HG02588 (cell line): ENCODE measurements around the gene GDPD5.

ENCODE experiments used
- ATAC-seq: cut with Tn5 transposase; IDR thresholded peaks from one replicate; pipeline ENCODE4 v1.9.1; 2021; ENCODE audit warnings: mild to moderate bottlenecking, moderate library complexity; ENCODE audit not compliant: unreplicated experiment

GDPD5 gene

DNA sequence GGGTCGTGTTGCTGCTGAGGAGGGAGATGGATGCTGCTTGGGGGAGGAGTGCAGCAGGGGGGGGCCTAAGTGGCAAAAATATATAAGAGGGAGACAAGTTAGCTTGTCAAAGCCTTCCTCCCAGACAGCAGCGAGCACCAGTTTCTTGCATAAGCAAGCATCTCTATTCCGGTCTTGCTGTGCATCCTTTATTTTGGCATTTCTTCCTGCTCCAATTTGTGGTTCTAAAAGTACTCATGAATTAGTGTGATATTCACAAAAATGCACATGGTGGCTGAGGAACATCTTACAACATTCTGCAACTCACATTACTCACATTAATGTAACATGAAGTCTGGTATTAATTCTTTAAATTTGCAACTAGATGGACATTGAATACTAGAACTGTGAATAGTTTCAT, 32.1 kb downstream of the GDPD5 start:
- no peak for ATAC-seq

DNA sequence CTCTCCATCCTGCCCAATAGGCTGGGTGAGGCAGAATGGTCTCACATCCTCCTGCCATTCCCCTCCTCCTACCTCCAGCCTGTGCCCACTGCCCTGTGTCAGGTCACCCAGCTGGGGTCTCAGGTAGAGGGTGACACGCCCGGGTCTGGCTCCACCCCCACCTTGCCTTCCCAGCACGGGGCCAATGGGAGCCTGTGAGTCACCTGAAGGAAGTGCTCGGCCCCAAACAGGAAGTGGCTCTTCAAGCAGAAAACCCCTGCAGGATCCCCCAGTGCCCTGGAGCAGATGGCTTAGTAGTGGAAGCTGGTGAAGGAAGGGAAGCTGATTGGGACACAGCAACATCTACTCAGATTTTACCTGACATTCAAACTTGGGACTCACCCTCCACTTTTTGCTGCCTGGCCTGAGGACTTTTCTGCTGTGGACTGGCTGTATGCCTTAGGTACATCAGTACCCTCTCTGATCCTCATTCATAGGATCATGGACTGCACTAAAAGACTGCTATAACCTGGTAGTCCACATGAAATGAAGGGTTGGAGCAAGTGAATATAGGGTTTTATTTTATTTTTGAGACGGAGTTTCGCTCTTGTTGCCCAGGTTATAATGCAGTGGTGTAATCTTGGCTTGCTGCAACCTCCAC, 33.4 kb downstream of the GDPD5 start:
- no peak for ATAC-seq

DNA sequence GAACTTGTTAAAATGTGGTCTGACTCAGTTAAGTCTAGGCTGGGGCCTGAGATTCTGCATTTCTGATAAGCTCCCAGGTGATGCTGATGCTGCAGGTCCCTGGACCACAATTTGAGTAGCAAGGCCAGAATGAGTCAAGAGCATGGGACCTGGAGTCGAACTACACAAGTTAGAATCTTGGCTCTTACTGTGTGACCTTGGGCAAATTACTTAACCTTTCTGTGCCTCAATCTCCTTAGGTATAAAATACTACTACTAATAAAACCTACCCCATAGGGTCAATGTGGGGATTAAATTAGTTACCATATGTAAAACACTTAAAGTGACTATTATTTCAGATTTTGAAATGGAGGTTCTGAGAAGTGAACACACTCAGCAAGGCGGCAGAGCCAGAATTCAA, 34.3 kb downstream of the GDPD5 start:
- no peak for ATAC-seq

DNA sequence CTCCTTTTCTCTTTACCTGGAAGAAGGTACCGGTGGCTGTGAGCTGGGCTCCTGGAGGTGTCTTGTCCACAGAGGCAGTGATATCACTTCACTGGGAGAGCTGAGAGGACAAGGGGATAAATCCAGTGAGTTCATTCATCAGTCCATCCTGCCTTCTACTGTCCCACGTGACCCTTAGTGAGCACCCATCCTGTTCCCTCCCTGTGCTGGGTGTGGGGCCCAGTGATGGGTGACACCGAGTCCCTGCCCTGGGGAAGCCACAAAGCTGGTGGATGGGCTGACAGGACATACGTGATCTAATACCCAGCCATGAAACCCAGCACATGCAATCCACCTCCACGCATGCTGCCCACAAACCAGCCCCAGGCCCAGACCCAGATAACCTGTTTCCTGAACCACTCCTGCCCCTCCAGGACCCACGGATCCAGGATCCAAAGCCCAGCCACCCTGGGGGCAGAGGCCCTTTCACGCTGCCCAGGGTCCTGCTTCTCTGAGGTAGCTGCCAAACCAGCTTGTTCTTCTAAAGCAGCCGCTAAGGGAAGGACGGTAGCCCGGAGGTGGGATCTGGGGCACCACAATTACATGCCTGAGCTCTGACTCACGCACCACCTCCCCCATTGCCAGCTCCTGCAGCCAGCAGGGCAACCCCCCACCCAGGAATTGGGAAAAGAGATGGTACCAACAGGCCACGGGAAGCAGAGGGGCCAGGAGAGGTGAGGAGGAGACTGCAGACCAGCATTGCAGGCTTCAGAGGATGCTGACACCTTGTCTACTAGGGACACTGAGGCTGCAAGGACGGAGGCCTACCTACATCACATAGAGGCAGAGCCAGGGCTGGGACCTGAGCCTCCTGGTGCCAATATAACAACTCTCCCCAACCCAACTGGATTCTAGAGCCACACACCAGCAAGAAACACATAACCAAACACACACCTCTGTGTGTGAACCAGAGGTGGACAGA, 35.2 kb downstream of the GDPD5 start:
- no peak for ATAC-seq

DNA sequence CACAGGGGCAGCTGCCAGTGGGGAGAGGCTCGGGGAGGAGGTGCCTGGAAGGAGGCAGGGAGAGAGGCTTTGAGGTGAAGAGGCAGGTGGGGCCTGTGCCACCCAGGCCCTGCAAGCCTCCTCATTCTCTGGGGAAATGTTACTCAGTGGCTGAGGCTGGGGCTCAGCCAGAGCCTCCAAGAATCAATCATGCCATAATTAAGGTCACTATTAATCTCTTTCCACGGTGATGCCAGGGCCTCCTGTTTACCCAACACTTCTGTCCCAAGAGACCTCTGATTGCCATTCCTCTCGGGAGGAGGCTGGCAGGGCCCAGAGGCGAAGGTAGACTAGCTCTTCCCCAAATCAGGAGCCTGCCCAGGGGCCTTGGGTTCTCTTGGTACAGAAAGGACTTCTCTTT, 38.4 kb downstream of the GDPD5 start:
- no peak for ATAC-seq

DNA sequence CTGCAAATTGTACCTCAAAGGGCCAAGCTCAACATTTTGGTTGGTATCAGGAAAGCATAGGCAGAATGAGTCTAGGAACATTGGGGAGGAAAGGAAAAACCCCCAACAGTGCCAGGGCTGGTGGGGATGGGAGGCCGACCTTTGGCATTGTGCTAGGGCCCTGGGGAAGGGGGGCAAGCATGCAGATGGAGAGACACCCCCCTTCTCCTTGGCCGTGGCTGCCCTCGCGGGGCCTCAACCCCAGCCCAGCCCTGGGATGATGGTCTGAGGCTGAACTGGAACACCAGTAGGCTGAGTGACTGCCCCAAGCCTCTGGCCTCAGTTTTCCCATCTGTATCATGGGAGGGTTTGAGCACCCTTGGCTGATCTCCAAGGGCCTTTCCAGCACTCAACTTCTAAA, 40.0 kb downstream of the GDPD5 start:
- ATAC-seq = no peak

DNA sequence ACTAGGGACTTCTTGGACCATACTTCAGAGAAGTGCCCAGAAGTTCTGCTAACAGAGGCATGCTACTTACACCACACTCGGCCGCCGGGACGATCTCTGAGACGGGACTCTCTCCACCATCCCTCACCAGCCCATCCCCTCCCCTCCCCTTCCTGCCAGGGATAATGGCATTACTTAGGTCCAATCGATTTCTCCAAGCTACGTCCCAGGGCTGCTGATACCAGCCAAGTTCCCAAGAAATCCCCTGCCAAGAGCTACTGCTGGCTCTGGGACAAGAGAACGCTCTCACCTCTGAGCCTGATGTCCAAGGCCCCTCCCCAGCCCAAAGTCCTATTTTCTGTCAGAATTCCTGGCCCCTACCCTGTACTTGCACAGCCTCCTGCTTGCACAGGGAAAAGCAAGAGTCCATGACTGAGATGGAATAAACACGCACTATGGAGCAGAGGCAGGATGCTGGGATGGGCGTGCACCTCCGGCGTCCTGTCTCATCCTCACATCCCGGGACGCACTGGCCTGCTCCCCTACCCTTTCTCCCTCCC, 42.7 kb downstream of the GDPD5 start:
- ATAC-seq = no peak

DNA sequence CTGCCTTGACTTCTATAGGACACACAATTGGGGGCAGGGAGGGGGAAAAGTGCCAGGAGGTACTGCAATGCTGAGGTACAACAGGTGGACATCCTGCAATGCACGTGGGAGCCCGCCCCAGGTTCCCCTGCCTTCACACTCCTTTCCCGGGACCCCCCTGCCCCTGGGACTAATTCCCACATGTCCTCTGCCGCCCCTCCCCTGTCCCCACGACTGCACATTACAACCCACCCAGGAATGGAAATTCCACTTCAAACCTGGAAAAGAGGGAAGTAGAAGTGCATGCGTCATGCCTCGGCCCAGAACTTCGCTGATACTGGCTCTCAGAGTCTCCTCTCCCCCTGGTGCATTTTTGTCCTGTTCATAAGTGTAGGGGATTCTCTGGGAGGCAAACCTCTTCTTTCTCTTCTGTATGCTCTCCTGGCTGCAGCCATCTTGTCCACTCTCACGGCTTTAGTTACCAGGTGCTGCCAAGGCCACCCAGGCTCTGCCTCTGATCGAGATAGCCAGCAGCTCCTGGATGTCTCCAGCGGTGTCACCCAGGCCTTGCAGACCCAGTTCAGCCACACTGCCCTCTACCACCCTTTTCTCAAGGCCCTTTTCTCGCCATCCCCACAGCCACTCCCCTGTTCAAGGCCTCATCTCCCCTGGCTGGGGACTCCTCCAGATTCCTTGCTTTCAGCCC, 43.7 kb downstream of the GDPD5 start:
- ATAC-seq = no peak

DNA sequence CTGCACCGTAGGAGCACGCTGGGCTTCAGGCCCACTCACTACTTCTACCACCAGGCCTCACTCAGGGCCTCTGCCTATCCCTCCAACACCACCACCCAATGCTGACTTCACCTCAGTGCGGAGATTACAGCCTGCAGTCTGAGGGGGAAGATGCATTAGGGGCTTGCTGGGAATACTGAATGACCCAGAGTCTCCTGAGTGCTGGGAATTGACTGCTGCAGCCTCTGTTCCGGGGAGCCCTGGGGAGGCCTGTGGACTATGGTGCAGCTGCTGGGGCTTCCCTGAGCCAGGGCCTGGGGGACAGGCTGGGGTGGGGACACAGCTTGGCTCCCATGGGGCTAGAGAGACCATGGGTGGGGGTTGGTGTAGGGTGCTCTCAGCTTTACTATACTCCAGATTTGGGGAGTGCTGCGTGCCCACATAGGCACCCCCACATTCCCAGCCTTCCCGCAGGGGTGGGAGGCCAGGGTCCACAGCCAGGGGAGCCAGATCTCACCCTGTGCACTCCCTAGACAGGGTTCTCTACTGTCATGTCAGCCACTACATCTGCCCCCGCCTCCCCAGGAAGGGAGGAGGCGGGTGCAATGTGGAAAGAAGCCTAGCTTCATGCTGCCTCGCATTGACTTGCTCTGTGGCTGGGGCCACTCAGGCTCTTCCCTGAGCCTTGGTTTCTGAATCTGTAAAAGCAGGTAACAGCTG, 44.4 kb downstream of the GDPD5 start:
- ATAC-seq = no peak

DNA sequence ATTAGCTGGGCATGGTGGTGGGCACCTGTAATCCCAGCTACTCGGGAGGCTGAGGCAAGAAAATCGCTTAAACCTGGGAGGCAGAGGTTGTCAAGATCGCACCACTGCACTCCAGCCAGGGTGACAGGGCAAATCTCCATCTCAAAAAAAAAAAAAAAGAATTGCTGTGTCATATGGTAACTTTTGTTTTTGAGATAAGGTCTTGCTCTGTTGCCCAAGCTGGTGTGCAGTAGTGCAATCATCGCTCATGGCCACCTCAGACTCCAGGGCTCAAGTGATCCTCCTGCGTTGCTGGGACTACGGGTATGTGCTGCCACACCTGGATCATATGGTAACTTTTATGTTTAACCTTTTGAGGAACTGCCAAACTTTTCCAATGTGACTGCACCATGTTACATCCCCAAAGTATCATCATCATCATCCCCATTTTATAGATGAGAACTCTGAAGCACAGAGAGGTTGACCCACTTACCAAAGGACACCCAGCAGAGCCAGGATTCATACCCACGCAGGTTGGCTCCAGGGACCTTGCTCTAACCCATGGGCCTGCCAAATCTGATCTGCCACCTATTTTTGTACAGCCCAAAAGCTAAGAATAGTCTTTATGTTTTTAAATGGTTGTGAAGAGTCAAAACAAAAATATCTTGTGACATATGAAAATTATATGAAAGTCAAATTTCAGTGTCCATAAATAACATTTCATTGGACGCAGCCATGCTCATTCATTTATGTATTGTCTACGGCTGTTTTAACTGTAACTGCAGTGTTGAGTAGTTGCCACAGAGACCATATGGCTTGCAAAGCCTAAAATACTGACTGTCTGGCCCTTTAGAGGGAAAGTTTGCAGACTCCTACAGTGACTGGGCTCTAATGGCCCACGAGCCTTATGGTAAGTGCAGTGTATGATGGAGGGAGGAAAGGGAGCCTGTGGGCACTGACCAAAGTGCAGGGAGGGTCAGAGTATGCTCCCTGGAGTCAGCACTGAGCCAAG, 45.3 kb downstream of the GDPD5 start:
- ATAC-seq = no peak

DNA sequence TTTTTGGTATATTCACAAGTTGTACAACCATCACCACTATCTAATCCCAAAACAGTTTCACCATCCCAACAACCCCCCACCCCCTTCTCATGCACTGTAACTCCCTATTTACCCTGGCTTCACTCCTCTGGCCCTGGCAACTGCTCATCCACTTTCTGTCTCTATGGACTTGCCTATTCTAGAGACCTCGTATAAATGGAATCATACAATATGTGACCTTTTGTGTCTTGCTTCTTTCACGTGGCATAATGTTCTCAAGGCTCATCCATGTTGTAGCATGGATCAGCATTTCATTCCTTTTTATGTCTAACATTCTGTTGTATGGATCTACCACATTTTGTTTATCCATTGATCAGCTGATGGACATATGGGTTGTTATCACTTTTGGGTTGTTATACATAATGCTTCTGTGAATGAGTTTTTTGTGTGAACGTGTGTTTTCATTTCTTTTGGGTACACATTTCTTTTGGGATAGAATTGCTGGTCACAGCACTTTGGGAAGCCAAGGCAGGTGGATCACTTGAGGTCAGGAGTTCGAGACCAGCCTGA, 46.1 kb downstream of the GDPD5 start:
- ATAC-seq = no peak

DNA sequence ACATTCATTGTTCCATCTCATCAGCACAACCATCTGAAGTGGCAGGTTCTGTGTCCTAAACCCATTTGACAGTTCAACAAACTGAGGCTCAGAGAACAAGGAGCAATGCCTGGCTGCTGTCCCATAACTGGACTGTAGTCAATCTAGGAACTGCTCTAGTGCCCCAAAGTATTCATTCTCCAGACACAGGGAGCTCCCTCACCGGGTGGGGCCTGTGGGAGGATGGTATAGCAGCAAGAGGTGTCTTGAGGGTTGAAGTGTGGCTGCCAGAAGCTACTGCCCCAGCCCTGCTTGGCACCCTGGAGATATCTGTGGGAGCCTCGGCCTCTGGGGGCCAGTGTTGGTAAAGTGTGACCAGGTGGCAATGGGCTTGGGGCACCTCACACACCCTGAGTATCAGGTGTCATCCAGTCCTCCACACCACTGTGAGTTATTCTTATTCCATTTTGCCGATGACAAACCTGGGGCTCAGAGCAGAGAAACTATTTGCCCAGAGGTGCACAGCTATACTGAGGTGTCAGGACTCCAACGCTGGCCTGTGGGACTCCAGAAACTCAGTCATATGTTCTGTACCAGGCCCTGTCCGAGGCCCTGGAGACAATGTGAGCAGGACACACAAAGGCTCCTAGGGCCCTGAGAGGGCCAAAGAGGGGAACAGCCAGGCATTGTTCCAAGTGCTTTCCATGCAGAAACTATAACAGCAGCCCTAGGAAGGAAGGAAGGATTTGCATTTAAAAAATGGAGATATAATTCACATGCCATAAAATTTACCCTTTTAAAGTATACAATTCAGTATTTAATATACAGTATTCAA, 46.8 kb downstream of the GDPD5 start:
- ATAC-seq = no peak

DNA sequence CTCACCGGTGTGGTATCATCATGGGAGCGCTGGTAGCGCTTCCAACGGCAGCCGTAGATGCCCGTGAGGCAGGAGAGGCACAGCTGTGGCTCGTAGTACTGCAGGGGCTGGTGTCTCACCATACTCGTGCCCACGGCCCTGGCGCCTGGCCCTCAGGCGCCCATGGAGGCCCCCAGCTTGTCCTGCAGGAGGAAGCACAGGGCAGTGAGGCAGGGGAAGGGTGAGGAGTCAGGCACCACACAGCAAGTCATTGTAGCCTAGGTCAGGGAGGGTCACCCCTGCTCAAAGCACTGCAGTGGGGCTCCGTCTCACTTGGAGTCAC, 48.2 kb downstream of the GDPD5 start:
- ATAC-seq = no peak

DNA sequence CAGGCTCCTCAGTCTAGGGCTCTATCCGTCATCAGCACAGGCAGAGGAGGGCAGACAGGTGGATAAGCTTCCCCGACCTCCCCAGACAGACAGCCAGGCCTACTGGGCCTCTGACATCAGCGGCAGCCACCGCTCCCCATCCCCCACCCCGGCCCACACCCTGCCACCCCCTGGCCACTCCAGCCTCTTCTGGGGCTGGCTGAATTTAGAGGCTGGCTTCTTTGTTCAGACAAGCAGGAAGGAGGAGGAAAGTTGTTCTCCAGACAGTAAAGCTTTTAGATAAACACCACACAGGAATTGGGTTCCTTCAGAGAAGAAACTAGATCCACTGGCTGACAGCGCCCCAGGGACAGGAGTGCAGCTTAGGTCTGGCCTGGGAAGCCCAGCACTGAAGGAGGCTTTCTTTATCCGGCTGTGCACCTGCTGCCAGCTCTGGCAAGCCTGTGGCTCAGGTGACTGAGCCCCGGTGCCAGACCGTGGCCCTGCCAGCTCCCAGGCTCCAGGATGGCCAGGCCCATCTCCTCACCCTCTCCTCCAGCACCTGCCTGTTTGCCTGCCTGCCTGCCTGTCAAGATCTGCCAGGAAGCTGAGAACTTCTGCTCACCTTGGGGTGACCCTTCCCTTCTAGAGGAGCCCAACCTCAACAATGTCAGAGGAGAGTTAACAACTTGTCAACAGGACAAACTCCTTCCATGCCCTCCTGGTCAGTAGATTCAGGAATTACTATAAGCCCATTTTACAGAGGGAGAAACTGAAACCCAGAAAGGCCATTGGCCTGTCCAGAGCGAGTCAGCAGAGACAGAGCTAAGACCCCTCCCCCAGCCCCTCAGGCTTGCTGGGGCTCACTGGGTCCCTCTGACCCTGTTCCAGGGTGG, 48.8 kb downstream of the GDPD5 start:
- ATAC-seq = no peak

DNA sequence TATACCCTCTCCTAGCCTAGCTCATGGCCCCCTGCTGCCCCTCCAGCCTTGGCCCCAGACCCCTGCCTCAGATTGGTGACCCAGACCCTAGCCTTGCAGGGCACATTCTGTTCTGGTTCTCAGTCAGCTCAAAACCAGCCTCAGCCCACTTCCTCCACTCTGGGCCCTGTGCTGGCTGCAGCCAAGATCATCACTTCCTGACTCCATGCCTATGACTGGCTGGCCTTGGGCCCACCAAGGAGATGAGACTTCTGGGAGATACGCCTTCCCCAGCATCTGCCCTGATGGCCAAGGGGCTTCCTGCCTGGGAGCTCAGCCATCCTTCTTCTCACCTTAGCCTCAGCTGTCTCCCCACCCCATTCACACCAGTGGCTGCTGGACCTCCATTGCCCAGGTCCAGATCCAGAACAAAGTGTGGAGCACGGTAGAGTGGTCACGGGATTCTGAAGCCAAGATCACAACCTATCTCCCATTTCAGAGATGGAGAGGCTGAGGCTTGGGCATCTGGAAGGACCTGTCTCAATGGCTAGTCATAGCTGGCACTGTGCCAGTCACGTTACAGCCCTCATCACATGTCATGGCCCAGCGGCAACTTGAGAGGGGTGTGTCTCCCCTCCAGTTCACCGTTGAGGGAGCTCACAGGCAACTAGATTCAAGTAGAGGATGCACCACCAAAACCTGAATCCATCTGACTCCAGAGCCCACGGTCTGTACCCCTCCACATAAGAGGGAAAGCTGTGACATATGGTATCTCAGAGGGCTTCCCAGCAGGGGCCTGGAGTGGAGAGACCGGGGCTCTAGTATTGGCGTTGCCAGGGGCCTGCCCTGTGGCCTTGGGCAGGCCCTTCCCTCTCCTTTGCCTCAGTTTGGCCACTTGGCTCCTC, 49.7 kb downstream of the GDPD5 start:
- ATAC-seq = no peak

DNA sequence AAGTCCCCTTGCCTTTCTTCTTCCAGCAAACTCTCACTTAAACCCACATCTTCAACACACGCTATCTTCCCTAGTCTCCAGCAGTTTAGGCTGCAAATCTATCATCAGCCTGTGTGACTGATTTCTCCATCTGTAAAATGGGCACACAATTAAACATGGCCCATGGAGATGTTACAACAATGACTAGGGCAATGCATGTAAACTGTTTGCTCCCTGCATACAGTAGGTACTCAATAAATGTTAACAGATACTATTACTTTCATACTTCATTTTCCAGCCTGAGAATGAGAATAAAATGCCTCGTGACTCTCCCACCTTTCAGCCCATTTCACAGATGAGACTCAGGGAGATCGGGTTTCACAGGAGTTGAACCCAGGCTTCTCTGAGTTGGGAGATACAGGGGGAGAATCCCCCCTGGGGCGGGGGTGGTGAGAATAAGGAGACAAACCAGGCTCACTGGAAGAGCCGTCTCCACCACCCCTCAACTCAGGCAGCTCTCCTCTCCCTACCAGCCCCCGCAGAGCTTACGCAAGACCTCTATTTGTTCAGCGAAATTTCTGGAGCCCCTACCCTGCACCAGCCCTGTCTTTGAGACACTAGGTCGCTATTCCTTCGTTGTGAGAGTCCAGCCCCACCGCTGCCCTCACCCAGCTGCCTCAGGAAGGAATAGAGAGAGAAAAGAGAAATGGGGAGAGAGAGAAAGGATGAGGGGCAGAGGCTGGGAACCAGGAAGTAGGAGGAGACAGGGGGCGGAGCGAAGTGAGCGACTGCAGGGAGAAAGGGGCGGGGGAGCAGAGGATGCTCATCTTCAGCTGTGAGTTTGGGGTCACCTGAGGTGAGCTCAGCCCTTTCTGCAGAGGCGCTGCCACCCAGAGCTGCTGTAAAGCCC, 50.6 kb downstream of the GDPD5 start:
- no peak for ATAC-seq
